Activated CD8-positive, alpha-beta memory T cell treated with anti-CD3 and anti-CD28 coated beads, Interleukin-2, amount 10 ng/mL, durations not matched to agents 7 days and 5 days (primary cell): ENCODE data around the gene RNF13. TPM values are rescaled to one million over a fixed set of nuclear protein-coding genes. Genes with fewer than 3 reads are reported as not detected.
"Not testable (repeated sequence)": the region's sequence is repeated elsewhere in the genome, so short reads cannot be mapped to it uniquely, and the experiment has no call there.

Source experiments
- ATAC-seq: fragments of 150-1000 bp; cut with Tn5 transposase; one replicate; pipeline ENCODE4 v1.10.0; 2021; ENCODE audit warnings: moderate library complexity
- CTCF ChIA-PET: fragments of 350-600 bp; sonication (Branson Sonifier 250); formaldehyde crosslinking; loops from one replicate; lab custom pipeline; 2021; ENCODE audit warnings: antibody characterized with exemption; lab: Charles Lee
- DNase-seq: peaks from one replicate; pipeline ENCODE4 v3.0.0-alpha.2; 2020
- H3K27ac Mint-ChIP-seq: one replicate; pipeline ENCODE4 v1.8.0; 2021; ENCODE audit warnings: mild to moderate bottlenecking, mixed read lengths
- H3K27me3 Mint-ChIP-seq: one replicate; pipeline ENCODE4 v1.8.0; 2021; ENCODE audit warnings: mixed read lengths
- H3K36me3 Mint-ChIP-seq: one replicate; pipeline ENCODE4 v1.8.0; 2021; ENCODE audit warnings: mild to moderate bottlenecking, mixed read lengths
- H3K4me1 Mint-ChIP-seq: one replicate; pipeline ENCODE4 v1.8.0; 2021; ENCODE audit warnings: mixed read lengths
- H3K4me3 Mint-ChIP-seq: one replicate; pipeline ENCODE4 v1.8.0; 2021; ENCODE audit warnings: mild to moderate bottlenecking, moderate library complexity, mixed read lengths
- H3K9me3 Mint-ChIP-seq: one replicate; pipeline ENCODE4 v1.8.0; 2022; ENCODE audit warnings: low read depth, mixed read lengths
- total RNA-seq, 2 experiments: library from RNA; stranded (reverse); gene quantifications; one replicate each; pipeline ENCODE4 v1.2.3, GENCODE V29; 2021

The RNF13 gene
- total RNA-seq, 2 experiments from 2014 or later = 29.6 to 39.7 TPM

DNA sequence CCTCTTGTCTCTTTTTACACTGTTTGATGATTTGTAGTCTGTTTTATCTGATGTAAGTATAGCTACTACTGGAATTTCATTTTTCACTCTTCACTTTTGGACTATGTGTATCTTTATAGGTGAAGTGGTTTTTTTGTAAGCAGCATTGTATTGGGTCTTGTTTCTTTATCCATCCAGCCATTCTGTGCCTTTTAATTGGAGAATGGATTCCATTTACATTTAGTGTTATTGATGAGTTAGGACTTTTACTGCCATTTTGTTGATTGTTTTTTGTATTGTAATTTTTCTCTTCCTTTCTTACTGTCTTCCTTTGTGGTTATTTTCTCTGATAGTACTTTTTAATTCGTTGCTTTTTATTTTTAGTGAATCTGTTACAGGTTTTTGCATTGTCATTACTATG is 54.5 kb downstream of the RNF13 start:
- DNase-seq = no peak
- Mint-ChIP-seq H3K27ac (no peak overlapping the region), H3K36me3 (peaks cover 64% of the 10 kb centered on the region), H3K9me3 (peaks cover 11% of the 10 kb centered on the region), H3K4me1 (no peaks in the 10 kb centered on the region), H3K27me3 (no peaks in the 10 kb centered on the region), H3K4me3 (no peak overlapping the region)
- CTCF ChIA-PET = no interaction called here
- ATAC-seq = no peak

GRCh38 chr3:149871855-149872254 is 58.8 kb downstream of the RNF13 start:
- no peak for ATAC-seq
- Mint-ChIP-seq H3K27me3 (no peaks in the 10 kb centered on the region), H3K36me3 (peaks cover 49% of the 10 kb centered on the region), H3K4me1 (no peaks in the 10 kb centered on the region), H3K27ac (no peak overlapping the region), H3K4me3 (no peak overlapping the region), H3K9me3 (peaks cover 9% of the 10 kb centered on the region)
- DNase-seq = no peak
- CTCF ChIA-PET = no interaction called here

GRCh38 chr3:149872589-149872988 is 59.6 kb downstream of the RNF13 start:
- H3K27me3 Mint-ChIP-seq = no peaks in the 10 kb centered on the region
- ATAC-seq (no peak), DNase-seq (no peak)
- H3K4me1 Mint-ChIP-seq = no peaks in the 10 kb centered on the region
- H3K4me3 Mint-ChIP-seq = no peak overlapping the region
- H3K9me3 Mint-ChIP-seq = peaks cover 9% of the 10 kb centered on the region
- CTCF ChIA-PET = interaction anchor here (1.3 kb wide), 1 partner anchor 11 kb away, joined by 3 read pairs; no protein-coding TSS in a partner anchor
- H3K27ac Mint-ChIP-seq = no peak overlapping the region
- peaks cover 45% of the 10 kb centered on the region for H3K36me3 Mint-ChIP-seq

- H3K27ac Mint-ChIP-seq = no peak overlapping the region
- no peaks in the 10 kb centered on the region for H3K9me3 Mint-ChIP-seq
- no peak for ATAC-seq
- peaks cover 2% of the 10 kb centered on the region for H3K4me1 Mint-ChIP-seq
- H3K36me3 Mint-ChIP-seq = peaks cover 15% of the 10 kb centered on the region
- no peaks in the 10 kb centered on the region for H3K27me3 Mint-ChIP-seq
- H3K4me3 Mint-ChIP-seq = no peak overlapping the region
- CTCF ChIA-PET = interaction anchor here (1.3 kb wide), 1 partner anchor 70 kb away, joined by 3 read pairs; no protein-coding TSS in a partner anchor
- no peak for DNase-seq
Observed at GRCh38 chr3:149877668-149878067, 64.7 kb downstream of the RNF13 start.

DNA sequence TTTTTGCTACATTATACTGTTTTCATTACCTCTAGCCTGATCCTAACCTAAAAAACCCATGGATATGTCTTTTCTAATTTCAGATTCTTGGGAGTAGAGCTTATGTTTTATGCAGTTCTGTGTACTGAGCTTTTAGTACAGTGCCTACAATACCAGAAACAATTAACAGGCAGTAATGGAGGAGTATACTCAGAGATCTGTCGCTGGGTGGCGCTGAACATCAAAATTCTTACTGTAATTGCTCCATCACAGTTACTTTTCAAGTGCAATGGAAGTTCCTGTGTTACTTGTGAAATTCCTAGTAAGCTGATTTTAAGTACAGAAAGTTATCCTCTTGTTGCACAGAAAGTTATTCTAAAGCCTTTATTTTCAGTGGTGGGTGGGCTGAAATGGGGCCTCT is 66.9 kb downstream of the RNF13 start:
- ATAC-seq (no peak), DNase-seq (no peak)
- Mint-ChIP-seq H3K27me3 (no peaks in the 10 kb centered on the region), H3K4me3 (no peak overlapping the region), H3K4me1 (peaks cover 4% of the 10 kb centered on the region), H3K27ac (no peak overlapping the region), H3K9me3 (peaks cover 7% of the 10 kb centered on the region), H3K36me3 (peaks cover 23% of the 10 kb centered on the region)
- CTCF ChIA-PET = interaction anchor here (0.5 to 1.1 kb wide), 3 partner anchors 19 to 628 kb away, joined by 3 to 4 read pairs (median 3); no protein-coding TSS in a partner anchor

DNA sequence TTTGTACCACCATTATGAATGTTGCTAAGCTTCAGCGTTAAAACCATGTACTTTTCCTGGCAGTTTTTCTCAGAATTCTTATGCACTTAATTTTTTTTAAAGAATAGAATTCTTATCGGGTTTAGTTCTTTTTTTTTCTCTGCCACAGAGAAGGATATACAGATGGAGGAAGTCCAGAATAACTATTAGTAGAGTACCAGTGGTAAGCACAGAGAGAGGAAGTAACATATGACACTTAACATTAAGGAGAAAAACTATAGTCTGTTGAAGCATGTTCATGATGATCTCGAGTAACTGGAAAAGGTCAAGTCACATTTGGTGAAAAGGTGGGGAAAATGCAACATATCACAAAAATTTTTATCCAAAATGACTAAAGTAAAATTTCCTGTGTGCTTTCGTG is 68.9 kb downstream of the RNF13 start:
- H3K4me1 Mint-ChIP-seq = peaks cover 8% of the 10 kb centered on the region
- CTCF ChIA-PET = no interaction called here
- peaks cover 20% of the 10 kb centered on the region for H3K36me3 Mint-ChIP-seq
- ATAC-seq (no peak), DNase-seq (no peak)
- no peak overlapping the region for H3K4me3 Mint-ChIP-seq
- no peak overlapping the region for H3K27ac Mint-ChIP-seq
- no peaks in the 10 kb centered on the region for H3K27me3 Mint-ChIP-seq
- peaks cover 7% of the 10 kb centered on the region for H3K9me3 Mint-ChIP-seq

DNA sequence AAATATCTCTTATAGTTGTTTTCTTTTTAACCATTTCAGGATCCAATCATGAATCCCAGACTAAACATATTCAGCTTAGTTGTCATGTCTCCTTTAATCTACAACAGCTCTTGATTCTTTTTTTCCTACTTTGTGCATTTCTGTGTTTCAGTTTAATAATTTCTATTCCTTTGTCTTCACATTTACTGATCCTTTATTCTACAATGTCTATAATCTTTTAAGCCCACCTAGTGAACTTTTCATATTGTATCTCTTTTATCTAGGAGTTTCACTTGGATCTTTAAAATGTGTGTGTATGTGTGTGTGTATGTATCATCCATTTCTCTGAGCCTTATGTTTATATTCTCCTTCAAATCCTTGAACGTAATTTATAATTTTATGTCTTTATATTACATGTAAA is 70.1 kb downstream of the RNF13 start:
- peaks cover 7% of the 10 kb centered on the region for H3K9me3 Mint-ChIP-seq
- DNase-seq = no peak
- peaks cover 26% of the 10 kb centered on the region for H3K36me3 Mint-ChIP-seq
- H3K4me1 Mint-ChIP-seq = peaks cover 8% of the 10 kb centered on the region
- CTCF ChIA-PET = interaction anchor here (1.3 to 1.5 kb wide), 2 partner anchors 10 to 301 kb away, joined by 3 read pairs; no protein-coding TSS in a partner anchor
- H3K4me3 Mint-ChIP-seq = no peak overlapping the region
- ATAC-seq = no peak
- H3K27ac Mint-ChIP-seq = no peak overlapping the region
- no peaks in the 10 kb centered on the region for H3K27me3 Mint-ChIP-seq

DNA sequence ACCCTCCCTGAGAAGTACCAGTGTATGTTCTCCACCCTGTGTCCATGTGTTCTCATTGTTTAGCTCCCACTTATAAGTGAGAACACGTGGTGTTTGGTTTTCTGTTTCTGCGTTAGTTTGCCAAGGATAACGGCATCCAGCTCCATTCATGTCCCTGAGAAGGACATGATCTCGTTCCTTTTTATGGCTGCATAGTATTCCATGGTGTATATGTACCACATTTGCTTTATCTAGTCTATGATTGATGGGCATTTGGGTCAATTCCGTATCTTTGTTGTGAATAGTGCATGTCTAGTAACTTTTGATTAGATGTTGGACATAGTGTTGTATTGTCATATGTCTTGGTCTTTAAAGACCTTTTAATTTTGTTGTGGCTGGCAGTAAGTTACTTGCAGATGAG is 70.8 kb downstream of the RNF13 start:
- not testable (repeated sequence) for H3K4me1 Mint-ChIP-seq, DNase-seq, H3K27ac Mint-ChIP-seq, ATAC-seq, H3K27me3 Mint-ChIP-seq, H3K4me3 Mint-ChIP-seq, H3K9me3 Mint-ChIP-seq
- peaks cover 28% of the 10 kb centered on the region for H3K36me3 Mint-ChIP-seq
- CTCF ChIA-PET = interaction anchor here (1.3 to 1.5 kb wide), 2 partner anchors 10 to 300 kb away, joined by 3 read pairs; no protein-coding TSS in a partner anchor

DNA sequence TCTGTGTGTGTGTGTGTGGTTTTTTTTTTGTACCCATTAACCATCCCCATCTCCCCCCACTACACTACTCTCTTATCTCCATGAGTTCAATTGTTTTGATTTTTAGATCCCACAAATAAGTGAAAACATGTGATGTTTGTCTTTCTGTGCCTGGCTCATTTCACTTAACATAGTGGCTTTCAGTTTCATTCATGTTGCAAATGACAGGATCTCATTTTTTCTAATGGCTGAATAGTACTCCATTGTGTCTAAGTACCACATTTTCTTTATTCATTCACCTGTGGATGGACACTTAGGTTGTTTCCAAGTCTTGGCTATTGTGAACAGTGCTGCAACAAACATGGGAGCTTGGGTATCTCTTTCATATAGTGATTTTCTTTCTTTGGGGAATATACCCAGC is 71.8 kb downstream of the RNF13 start:
- ATAC-seq, H3K27ac Mint-ChIP-seq, H3K27me3 Mint-ChIP-seq, H3K9me3 Mint-ChIP-seq, DNase-seq, H3K4me1 Mint-ChIP-seq, H3K4me3 Mint-ChIP-seq: not testable (repeated sequence)
- H3K36me3 Mint-ChIP-seq = peaks cover 30% of the 10 kb centered on the region
- CTCF ChIA-PET = interaction anchor here (1.5 kb wide), 1 partner anchor 299 kb away, joined by 3 read pairs; no protein-coding TSS in a partner anchor

- H3K4me1 Mint-ChIP-seq = peaks cover 7% of the 10 kb centered on the region
- ATAC-seq (no peak), DNase-seq (no peak)
- H3K4me3 Mint-ChIP-seq = no peak overlapping the region
- H3K27ac Mint-ChIP-seq = no peak overlapping the region
- H3K36me3 Mint-ChIP-seq = peaks cover 32% of the 10 kb centered on the region
- no peaks in the 10 kb centered on the region for H3K27me3 Mint-ChIP-seq
- CTCF ChIA-PET = no interaction called here
- H3K9me3 Mint-ChIP-seq = peaks cover 7% of the 10 kb centered on the region
Observed at GRCh38 chr3:149886957-149887356, 73.9 kb downstream of the RNF13 start.

- Mint-ChIP-seq H3K36me3 (peaks cover 18% of the 10 kb centered on the region), H3K4me3 (no peak overlapping the region), H3K4me1 (no peaks in the 10 kb centered on the region), H3K27me3 (no peaks in the 10 kb centered on the region), H3K9me3 (no peaks in the 10 kb centered on the region), H3K27ac (no peak overlapping the region)
- no peak for ATAC-seq
- CTCF ChIA-PET = no interaction called here
- DNase-seq = no peak
Observed at GRCh38 chr3:149891621-149892020, 78.6 kb downstream of the RNF13 start.

DNA sequence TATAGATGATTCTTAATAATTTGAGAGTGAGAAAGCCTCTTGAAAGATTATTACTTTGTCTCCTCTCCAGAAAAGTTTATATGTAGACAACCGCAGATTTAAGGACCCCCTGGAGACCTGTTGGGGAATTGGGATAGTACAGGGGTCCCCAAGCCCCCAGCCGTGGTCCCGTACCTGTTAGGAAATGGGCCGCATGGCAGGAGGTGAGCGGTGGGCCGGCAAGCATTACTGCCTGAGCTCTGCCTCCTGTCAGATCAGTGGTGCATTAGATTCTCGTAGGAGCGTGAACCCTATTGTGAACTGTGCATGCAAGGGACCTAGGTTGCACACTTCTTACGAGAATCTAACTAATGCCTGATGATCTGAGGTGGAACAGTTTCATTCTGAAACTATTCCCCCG is 79.4 kb downstream of the RNF13 start:
- H3K27ac Mint-ChIP-seq = no peak overlapping the region
- H3K36me3 Mint-ChIP-seq = peaks cover 16% of the 10 kb centered on the region
- CTCF ChIA-PET = no interaction called here
- H3K4me1 Mint-ChIP-seq = no peaks in the 10 kb centered on the region
- ATAC-seq (no peak), DNase-seq (no peak)
- no peak overlapping the region for H3K4me3 Mint-ChIP-seq
- no peaks in the 10 kb centered on the region for H3K9me3 Mint-ChIP-seq
- no peaks in the 10 kb centered on the region for H3K27me3 Mint-ChIP-seq

- H3K4me1 Mint-ChIP-seq = no peaks in the 10 kb centered on the region
- no peak overlapping the region for H3K4me3 Mint-ChIP-seq
- CTCF ChIA-PET = no interaction called here
- H3K9me3 Mint-ChIP-seq = no peaks in the 10 kb centered on the region
- no peak for ATAC-seq
- H3K27ac Mint-ChIP-seq = no peak overlapping the region
- no peak for DNase-seq
- H3K27me3 Mint-ChIP-seq = no peaks in the 10 kb centered on the region
- peaks cover 23% of the 10 kb centered on the region for H3K36me3 Mint-ChIP-seq
Observed at GRCh38 chr3:149894205-149894604, 81.2 kb downstream of the RNF13 start.

DNA sequence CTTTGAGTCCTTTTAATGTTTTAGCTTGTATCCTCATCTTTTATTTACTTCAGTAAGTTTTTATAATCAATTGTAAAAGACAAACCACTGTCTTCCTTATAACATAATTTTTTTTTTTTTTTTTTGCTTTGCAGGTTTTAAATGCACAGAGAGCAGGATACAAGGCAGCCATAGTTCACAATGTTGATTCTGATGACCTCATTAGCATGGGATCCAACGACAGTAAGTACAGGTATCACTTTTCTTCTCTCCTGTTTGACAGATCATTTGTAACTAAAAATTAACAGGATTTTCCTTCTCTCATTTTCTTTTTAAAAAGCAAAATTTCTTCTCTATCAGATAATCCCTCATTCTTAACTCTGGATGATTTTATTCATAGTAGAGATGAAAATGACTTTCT is 82.3 kb downstream of the RNF13 start:
- CTCF ChIA-PET = interaction anchor here (0.6 kb wide), 1 partner anchor 88 kb away, joined by 3 read pairs; no protein-coding TSS in a partner anchor

More for the DNA sequence above, 82.3 kb downstream of the RNF13 start:
- ATAC-seq (no peak), DNase-seq (no peak)
- H3K27me3 Mint-ChIP-seq = no peaks in the 10 kb centered on the region
- no peak overlapping the region for H3K4me3 Mint-ChIP-seq
- H3K27ac Mint-ChIP-seq = no peak overlapping the region
- no peaks in the 10 kb centered on the region for H3K9me3 Mint-ChIP-seq
- H3K4me1 Mint-ChIP-seq = no peaks in the 10 kb centered on the region
- peaks cover 20% of the 10 kb centered on the region for H3K36me3 Mint-ChIP-seq
